Liver (tissue), 9 donors: Measurements from ENCODE around the gene PGS1. TPM values are rescaled to one million over a fixed set of nuclear protein-coding genes. Genes with fewer than 3 reads are reported as not detected.

Experiments
- DNase-seq: peaks from one replicate; pipeline ENCODE4 v3.0.0-alpha.2; 2017; ENCODE audit warnings: low spot score
- H3K27ac ChIP-seq, 2 donors: one replicate each; pipeline ENCODE4 v1.7.0; 2013; ENCODE audit warnings: inconsistent platforms in 2 of 2, low read length in 2 of 2, control low read depth in 1 of 2, low read depth in 1 of 2, mild to moderate bottlenecking in 1 of 2
- H3K27me3 ChIP-seq, 4 donors: one replicate each; pipeline versions ENCODE4 v1.6.1 to v1.7.0; 2013; ENCODE audit warnings: low read length in 3 of 4, inconsistent platforms in 1 of 4, mild to moderate bottlenecking in 1 of 4, moderate library complexity in 1 of 4; ENCODE audit not compliant: control insufficient read depth in 4 of 4, insufficient read depth in 4 of 4
- H3K36me3 ChIP-seq, 4 donors: one replicate each; pipeline versions ENCODE4 v1.6.1 to v1.7.0; 2013; ENCODE audit warnings: low read length in 3 of 4, mild to moderate bottlenecking in 3 of 4, low read depth in 1 of 4, moderate library complexity in 1 of 4; ENCODE audit not compliant: control insufficient read depth in 4 of 4, insufficient read depth in 3 of 4
- H3K4me1 ChIP-seq, 4 donors: one replicate each; pipeline versions ENCODE4 v1.6.1 to v1.7.0; 2013; ENCODE audit warnings: low read length in 3 of 4, mild to moderate bottlenecking in 3 of 4, moderate library complexity in 1 of 4; ENCODE audit not compliant: control insufficient read depth in 4 of 4, insufficient read depth in 4 of 4
- H3K4me3 ChIP-seq, 3 donors: one replicate each; pipeline versions ENCODE4 v1.6.1 to v1.7.0; 2013; ENCODE audit warnings: low read length in 3 of 3, control low read depth in 1 of 3, low read depth in 1 of 3, mild to moderate bottlenecking in 1 of 3
- H3K9ac ChIP-seq, 2 donors: one replicate each; pipeline ENCODE4 v1.7.0; 2013; ENCODE audit warnings: low read length in 2 of 2, mild to moderate bottlenecking in 2 of 2, moderate library complexity in 2 of 2, control low read depth in 1 of 2, low read depth in 1 of 2
- H3K9me3 ChIP-seq, 4 donors: one replicate each; pipeline versions ENCODE4 v1.6.1 to v1.7.0; 2013; ENCODE audit warnings: low read length in 3 of 4; ENCODE audit not compliant: control insufficient read depth in 4 of 4
- ATF3 ChIP-seq: IDR thresholded peaks from 2 replicates; pipeline ENCODE4 v1.6.1; 2016; ENCODE audit warnings: antibody characterized with exemption
- FOXA1 ChIP-seq: IDR thresholded peaks from 2 replicates; pipeline ENCODE4 v1.6.1; 2016; ENCODE audit warnings: antibody characterized with exemption
- GABPA ChIP-seq, 2 donors: IDR thresholded peaks in 1 of 2; conservative IDR thresholded peaks in 1 of 2; 2 replicates each; pipeline ENCODE4 v1.6.1; 2016; ENCODE audit warnings: antibody characterized with exemption in 2 of 2, mild to moderate bottlenecking in 1 of 2, moderate library complexity in 1 of 2
- HNF4A ChIP-seq, 2 donors: conservative IDR thresholded peaks; 2 replicates each; pipeline ENCODE4 v1.6.1; 2016; ENCODE audit warnings: antibody characterized with exemption in 2 of 2, mild to moderate bottlenecking in 2 of 2
- HNF4G ChIP-seq: IDR thresholded peaks from 2 replicates; pipeline ENCODE4 v1.6.1; 2016; ENCODE audit warnings: antibody characterized with exemption
- JUND ChIP-seq, 2 donors: IDR thresholded peaks; 2 replicates each; pipeline ENCODE4 v1.6.1; 2016; ENCODE audit warnings: antibody characterized with exemption in 2 of 2
- NR2F2 ChIP-seq: IDR thresholded peaks from 2 replicates; pipeline ENCODE4 v1.6.1; 2016; ENCODE audit warnings: antibody characterized with exemption
- REST ChIP-seq: IDR thresholded peaks from 2 replicates; pipeline ENCODE4 v1.6.1; 2016; ENCODE audit warnings: antibody characterized with exemption, mild to moderate bottlenecking
- SP1 ChIP-seq: IDR thresholded peaks from 2 replicates; pipeline ENCODE4 v1.6.1; 2018; ENCODE audit warnings: antibody characterized with exemption, mild to moderate bottlenecking
- TAF1 ChIP-seq: conservative IDR thresholded peaks from 2 replicates; pipeline ENCODE4 v1.6.1; 2016; ENCODE audit warnings: antibody characterized with exemption, mild to moderate bottlenecking
- ZBTB33 ChIP-seq: IDR thresholded peaks from 2 replicates; pipeline ENCODE4 v1.6.1; 2016; ENCODE audit warnings: antibody characterized with exemption
- WGBS: extraction: QIAGEN DNeasy Blood & Tissue Kit; methylation state at CpG from one replicate; pipeline ENCODE4 v1.1.7; 2013; 5-methylcytosine and 5-hydroxymethylcytosine counted together
- polyA plus RNA-seq, 2 donors: library from polyadenylated mRNA; stranded (reverse) in 1 of 2; unstranded in 1 of 2; fragments of 200-250 nt in 1 of 2; fragments of >200 nt in 1 of 2; fragmentation: Nextera tagmentation in 1 of 2; extraction: Ambion mirVana in 1 of 2; gene quantifications; one replicate each; pipeline versions ENCODE4 v1.2.1 to v1.2.3, GENCODE V29; 2013 to 2015
- total RNA-seq, 2 donors: library from RNA; depleted of rRNA; stranded (reverse); fragments of >200 nt; gene quantifications; one replicate each; pipeline ENCODE4 v1.2.3, GENCODE V29; 2014
- TF ChIP-seq, protein P1 (sequence below): fragments of 150-350 bp; IDR thresholded peaks from 2 replicates; pipeline ENCODE4 v1.5.1; 2017; ENCODE audit warnings: improper control_type of control experiment, low read depth, low read length; ENCODE audit not compliant: missing input control
- TF ChIP-seq, protein P2 (sequence below): IDR thresholded peaks from 2 replicates; pipeline ENCODE4 v1.6.1; 2016; ENCODE audit warnings: antibody characterized with exemption
- donor health status: healthy.
- donor health status: healthy.
- donor health status: healthy.
- donor health status: healthy.
- donor health status: healthy.

The PGS1 gene
- total and polyA plus RNA-seq, 4 donors, result 8.1 to 24.1 (median 12.2) TPM

DNA sequence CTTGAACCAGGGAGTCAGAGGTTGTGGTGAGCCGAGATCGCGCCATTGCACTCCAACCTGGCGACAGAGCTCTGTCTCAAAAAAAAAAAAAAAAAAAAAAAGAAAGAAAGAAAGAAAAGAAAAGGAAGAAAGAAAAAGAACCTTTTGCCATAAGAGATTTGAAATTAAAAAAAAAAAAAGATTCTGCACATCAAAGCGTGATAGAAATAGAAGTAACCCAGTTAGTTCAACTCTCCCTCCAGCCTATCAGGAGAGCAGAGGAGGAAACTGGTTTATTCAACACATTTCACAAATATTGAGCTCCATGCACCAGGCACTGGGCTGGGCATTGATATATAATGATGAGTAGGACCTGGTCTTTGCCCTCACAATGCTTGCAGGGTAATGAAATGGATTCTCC lies 16.2 kb upstream of the PGS1 start:
- H3K9ac ChIP-seq, result no peak overlapping the region
- 99% methylated on average over 5 of the region's 5 CpGs for WGBS

GRCh38 chr17:78362671-78363070 lies 15.8 kb upstream of the PGS1 start:
- Histone ChIP-seq H3K27me3 (no peaks in the 10 kb centered on the region), H3K9ac (no peak overlapping the region), H3K4me1 (peaks cover 2 to 16% (median 5%) of the 10 kb centered on the region in 4 donors), H3K4me3 (no peak overlapping the region), H3K27ac (no peak overlapping the region), H3K9me3 (no peaks in the 10 kb centered on the region), H3K36me3 (peaks cover 0 to 11% (median 4%) of the 10 kb centered on the region in 4 donors)
- no peak for DNase-seq
- TF ChIP-seq HNF4G (no peak), HNF4A (conservative IDR thresholded peaks at IDR 0.05) (no peak), JUND (IDR thresholded peaks at IDR 0.05) (no peak), TAF1 (no peak), SP1 (no peak), FOXA1 (no peak), ATF3 (no peak)
- WGBS, result 82% methylated on average over 7 of the region's 7 CpGs

More for the DNA sequence above, 16.2 kb upstream of the PGS1 start:
- no peaks in the 10 kb centered on the region for H3K9me3 ChIP-seq
- H3K36me3 ChIP-seq, result peaks cover 0 to 16% (median 6%) of the 10 kb centered on the region in 4 donors
- TF ChIP-seq TAF1 (no peak), NR2F2 (no peak), ZBTB33 (no peak), SP1 (no peak), HNF4A (conservative IDR thresholded peaks at IDR 0.05) (no peak), FOXA1 (no peak), GABPA (IDR thresholded peaks at IDR 0.05 in 1 of 2, conservative IDR thresholded peaks at IDR 0.05 in 1 of 2) (no peak)
- TF ChIP-seq, protein P1, sequence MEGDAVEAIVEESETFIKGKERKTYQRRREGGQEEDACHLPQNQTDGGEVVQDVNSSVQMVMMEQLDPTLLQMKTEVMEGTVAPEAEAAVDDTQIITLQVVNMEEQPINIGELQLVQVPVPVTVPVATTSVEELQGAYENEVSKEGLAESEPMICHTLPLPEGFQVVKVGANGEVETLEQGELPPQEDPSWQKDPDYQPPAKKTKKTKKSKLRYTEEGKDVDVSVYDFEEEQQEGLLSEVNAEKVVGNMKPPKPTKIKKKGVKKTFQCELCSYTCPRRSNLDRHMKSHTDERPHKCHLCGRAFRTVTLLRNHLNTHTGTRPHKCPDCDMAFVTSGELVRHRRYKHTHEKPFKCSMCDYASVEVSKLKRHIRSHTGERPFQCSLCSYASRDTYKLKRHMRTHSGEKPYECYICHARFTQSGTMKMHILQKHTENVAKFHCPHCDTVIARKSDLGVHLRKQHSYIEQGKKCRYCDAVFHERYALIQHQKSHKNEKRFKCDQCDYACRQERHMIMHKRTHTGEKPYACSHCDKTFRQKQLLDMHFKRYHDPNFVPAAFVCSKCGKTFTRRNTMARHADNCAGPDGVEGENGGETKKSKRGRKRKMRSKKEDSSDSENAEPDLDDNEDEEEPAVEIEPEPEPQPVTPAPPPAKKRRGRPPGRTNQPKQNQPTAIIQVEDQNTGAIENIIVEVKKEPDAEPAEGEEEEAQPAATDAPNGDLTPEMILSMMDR, result no peak
- TF ChIP-seq, protein P2, sequence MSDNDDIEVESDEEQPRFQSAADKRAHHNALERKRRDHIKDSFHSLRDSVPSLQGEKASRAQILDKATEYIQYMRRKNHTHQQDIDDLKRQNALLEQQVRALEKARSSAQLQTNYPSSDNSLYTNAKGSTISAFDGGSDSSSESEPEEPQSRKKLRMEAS, result no peak
- no peak for DNase-seq
- H3K4me3 ChIP-seq, result no peak overlapping the region
- peaks cover 2 to 20% (median 10%) of the 10 kb centered on the region in 4 donors for H3K4me1 ChIP-seq
- H3K27ac ChIP-seq, result no peak overlapping the region
- H3K27me3 ChIP-seq, result no peaks in the 10 kb centered on the region

- no peak overlapping the region for H3K4me3 ChIP-seq
- no peak overlapping the region for H3K27ac ChIP-seq
- H3K36me3 ChIP-seq, result no peaks in the 10 kb centered on the region
- TF ChIP-seq REST (no peak), SP1 (no peak)
- 77% methylated on average over 26 of the region's 26 CpGs for WGBS
- H3K9ac ChIP-seq, result no peak overlapping the region
- peaks cover 0 to 9% (median 4%) of the 10 kb centered on the region in 4 donors for H3K4me1 ChIP-seq
- H3K9me3 ChIP-seq, result no peaks in the 10 kb centered on the region
- no peaks in the 10 kb centered on the region for H3K27me3 ChIP-seq
- DNase-seq, result no peak
Observed at GRCh38 chr17:78364436-78365281, 13.8 kb upstream of the PGS1 start.
